Measurements from ENCODE around the gene MBOAT2.

Gene MBOAT2

DNA sequence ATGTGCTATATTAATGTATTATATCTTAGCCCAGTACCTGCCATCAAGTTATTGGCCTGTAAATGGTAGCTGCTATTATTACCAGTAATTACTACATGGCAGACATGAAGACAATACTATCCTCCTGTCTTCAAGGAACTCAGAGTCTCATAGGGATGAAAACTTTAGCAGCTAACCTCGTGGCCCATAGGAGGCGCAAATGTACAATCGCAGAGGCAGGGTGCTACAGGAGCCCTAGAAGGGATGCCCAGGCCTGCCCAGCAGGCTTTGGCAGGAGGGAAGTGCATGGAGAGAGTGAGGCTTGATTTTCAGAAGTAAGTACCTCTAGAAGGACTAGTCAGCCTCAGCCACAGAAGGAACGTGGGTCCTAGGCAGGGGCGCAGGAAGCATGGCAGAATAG, 121.4 kb downstream of the MBOAT2 start:
- Histone ChIP-seq H3K9me3 (ENCODE audit: control insufficient read depth, insufficient read depth, low read depth, low read length) (no peaks in the 10 kb centered on the region), H3K4me1 (ENCODE audit: control insufficient read depth, insufficient read depth, low read length) (no peaks in the 10 kb centered on the region), H3K27me3 (ENCODE audit: control insufficient read depth, insufficient read depth, low read length) (no peaks in the 10 kb centered on the region), H3K27ac (ENCODE audit: low read depth, low read length) (no peak overlapping the region), H3K9ac (ENCODE audit: low read length) (no peak overlapping the region), H3K4me3 (ENCODE audit: low read depth, low read length) (no peak overlapping the region), H3K36me3 (ENCODE audit: control insufficient read depth, insufficient read depth, low read length) (no peaks in the 10 kb centered on the region)

DNA sequence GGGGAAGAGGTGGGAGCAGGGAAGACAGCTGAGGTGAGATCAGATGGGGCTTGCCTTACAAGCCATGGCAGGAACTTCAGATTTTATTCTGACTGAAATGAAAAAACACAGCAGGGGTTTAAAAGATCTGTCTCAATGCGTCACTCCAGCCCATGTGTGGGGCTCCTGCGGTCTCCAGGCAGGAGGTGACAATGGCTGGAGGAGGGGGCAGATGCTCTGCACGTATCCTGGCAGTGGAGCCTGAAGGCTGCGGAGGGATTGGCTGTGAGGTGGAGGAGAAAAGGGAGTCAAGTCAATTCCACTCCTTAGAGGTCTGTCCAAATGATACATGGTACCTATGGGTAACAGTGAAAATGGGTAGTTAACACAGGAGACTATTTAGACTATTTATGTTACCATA, 125.6 kb downstream of the MBOAT2 start:
- Histone ChIP-seq H3K9ac (ENCODE audit: low read length) (no peak overlapping the region), H3K9me3 (ENCODE audit: control insufficient read depth, insufficient read depth, low read depth, low read length) (no peaks in the 10 kb centered on the region), H3K36me3 (ENCODE audit: control insufficient read depth, insufficient read depth, low read length) (no peaks in the 10 kb centered on the region), H3K4me1 (ENCODE audit: control insufficient read depth, insufficient read depth, low read length) (no peaks in the 10 kb centered on the region), H3K27ac (ENCODE audit: low read depth, low read length) (no peak overlapping the region), H3K4me3 (ENCODE audit: low read depth, low read length) (no peak overlapping the region), H3K27me3 (ENCODE audit: control insufficient read depth, insufficient read depth, low read length) (no peaks in the 10 kb centered on the region)

DNA sequence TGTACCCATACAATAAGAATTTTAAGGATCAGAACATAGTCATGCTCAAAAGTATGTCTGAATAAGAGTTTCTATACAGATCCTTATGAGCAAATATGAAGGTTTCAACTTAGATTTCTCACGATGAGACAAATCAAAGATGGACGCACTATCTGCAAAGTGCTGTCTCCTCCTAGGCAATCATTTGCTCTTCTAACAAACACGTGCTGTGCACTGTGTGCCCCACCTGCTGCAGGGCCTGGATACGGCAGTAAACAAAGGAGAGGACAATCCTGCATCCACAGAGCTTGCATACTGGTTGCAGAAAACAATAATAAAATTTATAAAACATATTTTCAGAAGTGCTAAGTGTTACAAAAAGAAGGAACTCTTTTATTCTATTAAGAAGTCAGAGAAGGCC, 126.2 kb downstream of the MBOAT2 start:
- no peaks in the 10 kb centered on the region for H3K4me1 ChIP-seq (ENCODE audit: control insufficient read depth, insufficient read depth, low read length)
- H3K27ac ChIP-seq (ENCODE audit: low read depth, low read length), result no peak overlapping the region
- no peaks in the 10 kb centered on the region for H3K9me3 ChIP-seq (ENCODE audit: control insufficient read depth, insufficient read depth, low read depth, low read length)
- H3K9ac ChIP-seq (ENCODE audit: low read length), result no peak overlapping the region
- no peak overlapping the region for H3K4me3 ChIP-seq (ENCODE audit: low read depth, low read length)
- no peaks in the 10 kb centered on the region for H3K36me3 ChIP-seq (ENCODE audit: control insufficient read depth, insufficient read depth, low read length)
- H3K27me3 ChIP-seq (ENCODE audit: control insufficient read depth, insufficient read depth, low read length), result no peaks in the 10 kb centered on the region

DNA sequence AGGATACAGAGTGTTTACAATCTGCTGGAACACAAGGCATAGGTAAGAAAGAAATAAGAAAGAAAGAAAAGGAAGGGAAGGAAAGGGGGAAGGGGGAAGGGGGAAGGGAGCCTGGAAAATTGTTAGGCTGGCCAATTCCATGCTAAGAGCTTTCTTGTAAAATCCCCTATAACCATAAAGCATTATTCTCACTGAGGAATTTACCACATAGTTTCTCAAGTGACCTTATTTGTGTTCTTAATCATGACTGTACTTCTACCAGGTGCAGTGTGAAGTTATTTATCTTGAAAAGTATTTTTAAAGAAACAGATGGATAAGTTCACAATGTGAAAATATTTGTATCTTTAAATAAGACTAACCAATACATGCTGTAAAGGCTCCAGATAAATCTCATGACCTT, 126.9 kb downstream of the MBOAT2 start:
- no peak overlapping the region for H3K9ac ChIP-seq (ENCODE audit: low read length)
- no peaks in the 10 kb centered on the region for H3K4me1 ChIP-seq (ENCODE audit: control insufficient read depth, insufficient read depth, low read length)
- no peak overlapping the region for H3K27ac ChIP-seq (ENCODE audit: low read depth, low read length)
- no peaks in the 10 kb centered on the region for H3K27me3 ChIP-seq (ENCODE audit: control insufficient read depth, insufficient read depth, low read length)
- no peaks in the 10 kb centered on the region for H3K9me3 ChIP-seq (ENCODE audit: control insufficient read depth, insufficient read depth, low read depth, low read length)
- no peak overlapping the region for H3K4me3 ChIP-seq (ENCODE audit: low read depth, low read length)
- H3K36me3 ChIP-seq (ENCODE audit: control insufficient read depth, insufficient read depth, low read length), result no peaks in the 10 kb centered on the region

DNA sequence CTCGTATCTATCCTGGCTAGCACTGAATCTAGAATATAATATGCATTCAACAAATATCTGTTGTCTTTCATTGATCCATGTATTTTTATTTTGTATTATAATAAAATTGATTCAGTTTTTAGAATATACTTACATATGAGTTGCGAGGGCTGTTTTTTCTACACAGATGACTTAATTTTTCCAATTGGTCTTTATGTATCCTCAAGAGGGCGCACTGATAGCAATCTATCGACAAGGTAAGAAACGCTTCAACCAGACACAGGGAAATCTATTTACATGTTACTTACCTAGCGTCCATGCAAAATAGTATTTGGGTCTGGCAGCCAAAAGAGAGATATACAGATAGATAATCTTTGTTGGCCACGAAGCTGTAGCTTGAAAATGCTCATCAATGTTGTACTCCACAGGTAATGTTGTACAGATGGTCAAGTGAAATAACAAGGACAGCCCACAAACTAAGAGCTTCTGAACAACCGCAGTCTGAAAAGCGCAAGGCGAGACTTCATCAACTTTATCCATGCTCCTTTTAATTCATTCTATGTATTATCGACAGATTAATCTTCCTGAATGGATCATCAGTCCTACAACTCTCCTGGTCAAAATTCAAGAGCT, 130.6 kb downstream of the MBOAT2 start:
- Histone ChIP-seq H3K9ac (ENCODE audit: low read length) (no peak overlapping the region), H3K27ac (ENCODE audit: low read depth, low read length) (no peak overlapping the region), H3K9me3 (ENCODE audit: control insufficient read depth, insufficient read depth, low read depth, low read length) (no peaks in the 10 kb centered on the region), H3K36me3 (ENCODE audit: control insufficient read depth, insufficient read depth, low read length) (no peaks in the 10 kb centered on the region), H3K4me3 (ENCODE audit: low read depth, low read length) (no peak overlapping the region), H3K4me1 (ENCODE audit: control insufficient read depth, insufficient read depth, low read length) (no peaks in the 10 kb centered on the region), H3K27me3 (ENCODE audit: control insufficient read depth, insufficient read depth, low read length) (no peaks in the 10 kb centered on the region)

DNA sequence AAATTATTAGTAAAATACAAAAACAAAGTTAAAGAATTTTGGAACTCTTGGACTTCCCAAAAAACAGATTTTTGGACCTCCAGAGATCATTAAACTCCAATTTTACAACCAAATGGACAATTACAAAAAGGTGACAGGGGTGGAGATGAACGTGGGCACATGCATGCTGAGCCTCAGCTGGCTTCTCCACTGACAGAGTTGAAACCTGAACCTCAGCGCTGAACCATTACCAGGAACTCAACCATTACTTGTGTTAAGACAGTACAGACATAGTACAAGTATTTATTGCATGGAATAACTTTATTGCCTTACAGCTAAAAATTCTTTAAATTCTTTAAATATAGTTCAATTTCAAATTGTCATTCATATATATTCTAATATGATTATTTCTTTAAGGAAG, 133.0 kb downstream of the MBOAT2 start:
- H3K9ac ChIP-seq (ENCODE audit: low read length), result no peak overlapping the region
- no peaks in the 10 kb centered on the region for H3K9me3 ChIP-seq (ENCODE audit: control insufficient read depth, insufficient read depth, low read depth, low read length)
- H3K27ac ChIP-seq (ENCODE audit: low read depth, low read length), result no peak overlapping the region
- no peaks in the 10 kb centered on the region for H3K36me3 ChIP-seq (ENCODE audit: control insufficient read depth, insufficient read depth, low read length)
- H3K4me1 ChIP-seq (ENCODE audit: control insufficient read depth, insufficient read depth, low read length), result no peaks in the 10 kb centered on the region
- H3K4me3 ChIP-seq (ENCODE audit: low read depth, low read length), result no peak overlapping the region
- no peaks in the 10 kb centered on the region for H3K27me3 ChIP-seq (ENCODE audit: control insufficient read depth, insufficient read depth, low read length)

DNA sequence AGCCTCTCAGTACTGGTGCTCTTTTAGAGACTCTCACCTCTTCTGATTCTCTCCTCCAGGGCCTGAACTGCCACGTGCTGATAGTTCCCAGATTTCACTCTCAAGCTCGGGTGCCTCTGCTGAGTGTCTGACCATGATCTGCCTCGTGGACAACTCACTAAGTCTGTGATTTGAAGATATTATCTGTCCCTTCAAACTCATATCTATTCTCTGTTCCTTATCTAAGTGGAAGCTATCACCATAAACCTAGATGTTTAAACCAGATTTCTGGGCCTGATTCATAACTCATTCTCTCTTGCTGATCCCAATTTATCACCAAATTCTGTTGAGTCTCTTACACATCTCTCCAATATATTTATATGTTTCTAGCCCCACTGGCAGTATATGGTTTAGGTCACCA, 136.1 kb downstream of the MBOAT2 start:
- Histone ChIP-seq H3K9me3 (ENCODE audit: control insufficient read depth, insufficient read depth, low read depth, low read length) (no peaks in the 10 kb centered on the region), H3K9ac (ENCODE audit: low read length) (no peak overlapping the region), H3K36me3 (ENCODE audit: control insufficient read depth, insufficient read depth, low read length) (peaks cover under 1% of the 10 kb centered on the region; the same call in 1 of the 2 replicates), H3K4me3 (ENCODE audit: low read depth, low read length) (no peak overlapping the region), H3K27me3 (ENCODE audit: control insufficient read depth, insufficient read depth, low read length) (no peaks in the 10 kb centered on the region), H3K4me1 (ENCODE audit: control insufficient read depth, insufficient read depth, low read length) (no peaks in the 10 kb centered on the region), H3K27ac (ENCODE audit: low read depth, low read length) (no peak overlapping the region)

DNA sequence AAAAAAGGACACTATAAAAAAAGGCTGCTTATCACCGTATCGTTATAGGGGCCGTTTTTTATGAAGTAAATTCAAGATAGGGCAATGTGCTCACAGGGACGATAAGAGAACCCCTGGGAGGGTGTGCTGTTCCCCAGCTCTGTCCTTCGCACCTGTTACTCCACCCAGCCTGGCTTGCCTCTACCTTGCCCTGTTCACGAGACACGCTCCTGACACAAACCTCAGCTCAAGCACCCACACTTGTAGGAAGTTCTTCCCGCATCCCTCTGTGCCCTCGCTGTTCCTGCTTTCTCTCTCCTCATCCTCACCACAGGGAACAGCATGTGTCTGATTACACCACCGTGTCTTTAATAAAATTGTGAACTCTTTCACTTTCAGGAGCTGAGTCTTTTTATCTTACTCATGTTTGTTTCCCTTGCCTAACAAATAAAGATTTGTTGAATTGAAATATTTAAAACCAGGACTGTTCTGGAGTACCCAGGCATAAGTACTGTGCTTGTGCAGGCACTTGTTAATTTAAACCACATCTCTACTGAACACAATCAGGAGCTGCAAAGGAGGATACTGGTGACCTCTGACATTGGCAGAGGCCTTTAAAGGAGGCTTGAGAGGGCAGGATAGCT, 140.0 kb downstream of the MBOAT2 start:
- Histone ChIP-seq H3K9ac (ENCODE audit: low read length) (no peak overlapping the region), H3K4me1 (ENCODE audit: control insufficient read depth, insufficient read depth, low read length) (no peaks in the 10 kb centered on the region), H3K36me3 (ENCODE audit: control insufficient read depth, insufficient read depth, low read length) (peaks cover 3% of the 10 kb centered on the region; the same call in 1 of the 2 replicates), H3K9me3 (ENCODE audit: control insufficient read depth, insufficient read depth, low read depth, low read length) (no peaks in the 10 kb centered on the region), H3K4me3 (ENCODE audit: low read depth, low read length) (no peak overlapping the region), H3K27ac (ENCODE audit: low read depth, low read length) (no peak overlapping the region), H3K27me3 (ENCODE audit: control insufficient read depth, insufficient read depth, low read length) (no peaks in the 10 kb centered on the region)

DNA sequence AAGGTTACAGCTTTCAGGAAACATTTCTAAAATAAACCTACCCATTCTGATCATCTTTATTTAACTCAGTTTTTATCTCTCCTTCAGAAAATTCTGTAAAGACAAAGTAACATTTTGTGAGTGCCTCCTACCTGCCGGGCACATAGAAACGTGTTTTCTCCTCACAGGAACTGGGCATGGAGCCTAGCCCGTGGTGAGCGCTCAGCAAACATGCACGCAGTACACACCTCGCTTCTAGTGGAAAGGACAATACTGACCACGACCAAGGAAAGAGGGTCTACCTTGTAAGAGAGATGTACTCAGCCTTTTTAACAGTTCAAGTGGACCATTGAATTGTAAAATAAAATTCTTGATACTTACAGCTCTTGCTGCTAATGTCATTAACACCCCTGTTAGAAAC, 141.3 kb downstream of the MBOAT2 start:
- Histone ChIP-seq H3K36me3 (ENCODE audit: control insufficient read depth, insufficient read depth, low read length) (peaks cover 3% of the 10 kb centered on the region; the same call in 1 of the 2 replicates), H3K4me3 (ENCODE audit: low read depth, low read length) (no peak overlapping the region), H3K27me3 (ENCODE audit: control insufficient read depth, insufficient read depth, low read length) (no peaks in the 10 kb centered on the region), H3K9ac (ENCODE audit: low read length) (no peak overlapping the region), H3K4me1 (ENCODE audit: control insufficient read depth, insufficient read depth, low read length) (no peaks in the 10 kb centered on the region), H3K9me3 (ENCODE audit: control insufficient read depth, insufficient read depth, low read depth, low read length) (no peaks in the 10 kb centered on the region), H3K27ac (ENCODE audit: low read depth, low read length) (no peak overlapping the region)

DNA sequence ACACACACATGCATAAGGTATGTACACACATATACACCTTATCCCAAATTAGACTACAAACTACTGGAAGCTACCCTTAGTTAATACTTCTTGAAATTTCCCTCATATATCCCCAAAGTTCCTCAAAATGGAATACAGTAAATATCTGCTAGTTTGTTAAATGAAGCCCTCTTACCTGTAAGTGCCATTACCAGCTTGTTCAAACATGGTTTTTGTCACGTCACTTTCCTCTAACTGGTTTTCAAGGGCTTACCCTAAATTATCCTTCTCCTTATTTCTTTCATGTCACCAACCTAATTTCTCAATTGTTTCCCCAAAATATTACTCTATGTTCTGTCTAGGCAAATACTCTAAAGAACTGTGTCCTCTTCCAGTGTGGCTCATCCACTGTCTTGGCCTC, 141.7 kb downstream of the MBOAT2 start:
- no peaks in the 10 kb centered on the region for H3K4me1 ChIP-seq (ENCODE audit: control insufficient read depth, insufficient read depth, low read length)
- no peak overlapping the region for H3K9ac ChIP-seq (ENCODE audit: low read length)
- no peak overlapping the region for H3K27ac ChIP-seq (ENCODE audit: low read depth, low read length)
- H3K4me3 ChIP-seq (ENCODE audit: low read depth, low read length), result no peak overlapping the region
- H3K36me3 ChIP-seq (ENCODE audit: control insufficient read depth, insufficient read depth, low read length), result peaks cover 3% of the 10 kb centered on the region; the same call in 1 of the 2 replicates
- H3K9me3 ChIP-seq (ENCODE audit: control insufficient read depth, insufficient read depth, low read depth, low read length), result no peaks in the 10 kb centered on the region
- no peaks in the 10 kb centered on the region for H3K27me3 ChIP-seq (ENCODE audit: control insufficient read depth, insufficient read depth, low read length)

DNA sequence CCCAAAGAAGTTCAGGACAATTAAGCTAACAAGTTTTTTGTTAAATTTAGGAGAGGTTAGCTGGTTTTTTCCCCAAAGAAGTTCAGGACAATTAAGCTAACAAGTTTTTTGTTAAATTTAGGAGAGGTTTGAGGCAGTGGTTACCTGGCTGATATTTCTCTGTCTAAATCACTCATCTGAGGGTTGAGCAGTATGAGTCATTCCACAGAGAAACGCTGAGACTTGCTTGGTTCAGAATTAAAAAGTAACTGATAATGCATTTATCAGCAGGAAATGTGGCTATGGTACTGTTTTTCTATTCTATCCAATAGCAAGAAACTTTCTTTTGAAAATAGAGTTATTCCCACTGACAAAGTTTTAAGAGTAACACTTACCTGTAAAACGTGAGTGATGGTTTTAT, 143.2 kb downstream of the MBOAT2 start:
- H3K9me3 ChIP-seq (ENCODE audit: control insufficient read depth, insufficient read depth, low read depth, low read length), result no peaks in the 10 kb centered on the region
- H3K27me3 ChIP-seq (ENCODE audit: control insufficient read depth, insufficient read depth, low read length), result no peaks in the 10 kb centered on the region
- no peak overlapping the region for H3K9ac ChIP-seq (ENCODE audit: low read length)
- no peak overlapping the region for H3K27ac ChIP-seq (ENCODE audit: low read depth, low read length)
- H3K4me3 ChIP-seq (ENCODE audit: low read depth, low read length), result no peak overlapping the region
- peaks cover under 1% of the 10 kb centered on the region for H3K4me1 ChIP-seq (ENCODE audit: control insufficient read depth, insufficient read depth, low read length)
- peaks cover 3% of the 10 kb centered on the region; the same call in 1 of the 2 replicates for H3K36me3 ChIP-seq (ENCODE audit: control insufficient read depth, insufficient read depth, low read length)
